ENCODE data around the gene GRK5. TPM values are rescaled to one million over a fixed set of nuclear protein-coding genes. Genes with fewer than 3 reads are reported as not detected.
"Not testable (repeated sequence)": the region's sequence is repeated elsewhere in the genome, so short reads cannot be mapped to it uniquely, and the experiment has no call there.

The GRK5 gene
- total RNA-seq, 1 donor from 2014 or later, result 93.1 TPM

GRCh38 chr10:119221201-119221600 lies 13.8 kb downstream of the GRK5 start:
- no peak for DNase-seq (ENCODE audit: extremely low read depth, low read depth, low spot score)

DNA sequence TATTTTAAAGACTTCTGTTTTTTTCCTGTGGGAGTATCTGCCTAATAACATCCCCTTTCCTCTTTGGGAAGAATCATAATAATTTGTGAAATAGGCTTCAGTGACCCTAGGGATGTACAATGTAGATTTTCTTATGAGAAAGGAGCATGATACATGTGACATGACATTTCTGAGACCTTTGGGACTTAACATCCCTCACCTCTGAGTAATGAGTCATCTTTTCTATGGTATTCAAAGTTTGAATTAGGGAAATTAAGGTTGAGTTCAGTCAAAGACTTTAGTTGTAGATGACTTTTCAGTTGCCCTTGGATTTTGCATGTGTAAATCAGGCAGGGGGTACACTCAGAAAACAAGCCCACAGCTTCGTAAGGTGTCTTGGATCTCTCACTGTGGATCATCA lies 14.3 kb downstream of the GRK5 start:
- no peak for DNase-seq (ENCODE audit: extremely low read depth, low read depth, low spot score)

DNA sequence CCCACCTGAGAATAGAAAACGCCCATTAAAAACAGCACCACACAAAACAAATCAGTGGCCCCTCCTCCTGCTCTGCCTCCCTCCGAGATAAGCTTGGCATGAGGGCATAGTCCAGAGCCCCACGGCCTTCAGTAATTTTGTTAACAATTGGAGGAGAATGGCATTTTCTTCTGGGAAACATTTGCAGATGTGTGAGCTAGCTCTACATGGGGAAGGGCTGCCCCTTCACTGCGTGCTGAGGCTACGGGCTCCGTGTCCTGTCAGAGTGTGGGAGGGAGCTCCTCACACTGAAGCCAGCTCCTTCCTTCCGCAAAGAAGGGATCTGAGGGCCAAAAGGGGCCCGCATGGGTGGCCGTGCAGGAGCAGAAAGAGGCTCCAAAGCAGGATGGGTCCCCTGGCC lies 15.2 kb downstream of the GRK5 start:
- DNase-seq (ENCODE audit: extremely low read depth, low read depth, low spot score), result no peak

DNA sequence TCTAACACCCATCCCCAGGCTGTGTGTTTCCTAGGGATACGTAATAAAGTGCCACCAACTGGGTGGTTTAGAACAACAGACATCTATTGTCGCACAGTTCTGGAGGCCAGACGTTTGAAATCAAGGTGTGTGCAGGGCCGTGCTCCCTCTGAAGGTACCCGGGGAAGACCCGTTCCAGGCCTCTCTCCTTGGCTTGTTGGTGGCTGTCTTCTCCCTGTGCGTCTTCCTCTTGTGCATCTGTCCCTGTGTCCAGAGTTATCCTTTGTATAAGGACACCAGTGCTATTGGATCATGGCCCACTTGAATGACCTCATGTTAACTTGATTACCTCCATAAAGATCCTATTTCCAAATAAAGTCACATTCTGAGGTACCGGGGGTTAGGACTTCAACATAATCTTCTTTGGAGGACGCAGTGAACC lies 15.6 kb downstream of the GRK5 start:
- DNase-seq (ENCODE audit: extremely low read depth, low read depth, low spot score), result no peak

- no peak for DNase-seq (ENCODE audit: extremely low read depth, low read depth, low spot score)
Measured at GRCh38 chr10:119225083-119225658, 17.8 kb downstream of the GRK5 start.

GRCh38 chr10:119227825-119228224 lies 20.5 kb downstream of the GRK5 start:
- no peak for DNase-seq (ENCODE audit: extremely low read depth, low read depth, low spot score)

DNA sequence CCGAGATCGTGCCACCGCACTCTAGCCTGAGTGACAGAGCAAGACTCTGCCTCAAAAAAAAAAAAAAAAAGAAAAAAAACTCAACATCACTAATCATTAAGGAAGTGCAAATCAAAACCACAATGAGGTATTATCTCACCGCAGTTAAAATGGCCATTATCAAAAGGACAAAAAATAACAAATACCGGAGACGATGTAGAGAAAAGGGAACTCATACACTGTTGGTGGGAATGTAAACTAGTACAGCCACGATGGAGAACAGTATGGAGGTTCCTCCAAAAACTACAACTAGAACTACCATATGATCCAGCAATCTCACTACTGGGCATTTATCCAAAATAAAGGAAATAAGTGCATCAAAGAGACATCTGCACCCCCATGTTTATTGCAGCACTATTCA lies 24.3 kb downstream of the GRK5 start:
- no peak for DNase-seq (ENCODE audit: extremely low read depth, low read depth, low spot score)

- not testable (repeated sequence) for DNase-seq (ENCODE audit: extremely low read depth, low read depth, low spot score)
Measured at GRCh38 chr10:119232439-119232838, 25.1 kb downstream of the GRK5 start.

- DNase-seq (ENCODE audit: extremely low read depth, low read depth, low spot score), result peak; percentile 73
Measured at GRCh38 chr10:119233123-119233820, 25.9 kb downstream of the GRK5 start.

- peak; percentile 85 for DNase-seq (ENCODE audit: extremely low read depth, low read depth, low spot score)
Measured at GRCh38 chr10:119233821-119234220, 26.4 kb downstream of the GRK5 start.

DNA sequence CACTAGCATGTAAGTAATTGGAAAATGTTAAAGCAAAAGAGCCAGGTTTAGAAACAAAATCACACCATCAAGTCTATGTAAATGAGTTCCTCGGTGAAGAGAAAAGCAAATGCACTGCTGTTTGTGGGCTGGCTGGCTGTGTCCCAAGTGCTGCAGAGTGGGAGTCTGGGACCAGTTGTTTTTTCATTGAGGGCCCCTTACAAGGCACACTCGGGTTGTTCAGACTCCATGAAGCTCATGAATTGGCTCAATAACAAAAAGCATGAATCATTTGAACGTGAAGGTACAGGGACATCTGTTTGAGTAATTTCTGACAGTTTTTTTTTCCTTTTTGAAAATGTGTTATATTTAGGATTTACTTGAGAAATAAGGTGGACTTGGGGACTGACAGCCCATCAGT lies 28.0 kb downstream of the GRK5 start:
- no peak for DNase-seq (ENCODE audit: extremely low read depth, low read depth, low spot score)

GRCh38 chr10:119237722-119238436 lies 30.5 kb downstream of the GRK5 start:
- no peak for DNase-seq (ENCODE audit: extremely low read depth, low read depth, low spot score)

DNA sequence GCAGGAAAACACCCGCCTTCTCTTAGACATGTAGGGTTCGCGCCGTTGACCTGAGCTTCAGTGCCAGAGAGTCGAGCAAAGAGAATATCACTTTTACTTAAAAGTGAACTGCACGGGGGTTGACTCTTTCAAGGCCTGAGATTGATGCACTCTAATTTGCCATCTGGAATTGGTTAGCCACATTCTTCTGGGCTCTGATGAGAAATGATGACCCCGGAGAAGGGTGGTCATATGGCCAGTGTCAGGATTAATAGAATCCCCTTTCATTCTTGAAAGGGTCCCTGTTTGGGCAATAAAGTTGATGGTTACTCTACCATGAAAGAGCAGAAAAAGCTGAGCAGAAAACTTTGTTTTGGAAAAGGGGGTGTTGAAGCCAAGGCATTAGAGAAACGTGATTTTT lies 31.2 kb downstream of the GRK5 start:
- DNase-seq (ENCODE audit: extremely low read depth, low read depth, low spot score), result no peak

DNA sequence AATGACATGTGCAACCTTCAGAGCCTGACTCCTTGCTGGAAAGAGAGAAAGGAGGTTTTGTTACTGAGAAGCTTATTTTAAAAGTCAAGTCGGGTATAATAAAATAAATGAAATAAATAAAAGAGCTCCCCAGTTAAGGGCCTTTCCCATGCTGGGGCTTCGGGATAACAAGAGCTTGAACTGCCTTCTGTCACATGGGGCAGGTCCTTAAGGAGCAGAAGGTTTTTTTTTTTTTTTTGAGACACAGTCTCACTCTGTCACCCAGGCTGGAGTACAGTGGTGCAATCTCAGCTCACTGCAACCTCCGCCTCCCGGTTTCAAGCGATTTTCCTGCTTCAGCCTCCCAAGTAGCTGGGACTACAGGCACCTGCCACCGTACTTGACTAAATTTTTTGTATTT lies 31.6 kb downstream of the GRK5 start:
- DNase-seq (ENCODE audit: extremely low read depth, low read depth, low spot score), result not testable (repeated sequence)

DNA sequence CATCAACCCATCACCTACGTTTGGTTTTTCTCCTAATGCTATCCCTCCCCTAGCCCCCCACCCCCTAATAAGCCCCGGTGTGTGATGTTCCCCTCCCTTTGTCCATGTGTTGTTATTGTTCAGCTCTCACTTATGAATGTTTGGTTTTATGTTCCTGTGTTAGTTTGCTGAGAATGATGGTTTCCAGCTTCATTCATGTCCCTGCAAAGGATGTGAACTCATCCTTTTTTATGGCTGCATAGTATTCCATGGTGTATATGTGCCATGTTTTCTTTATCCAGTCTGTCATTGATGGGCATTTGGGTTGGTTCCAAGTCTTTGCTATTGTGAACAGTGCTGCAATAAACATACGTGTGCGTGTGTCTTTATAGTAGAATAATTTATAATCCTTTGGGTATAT lies 32.3 kb downstream of the GRK5 start:
- not testable (repeated sequence) for DNase-seq (ENCODE audit: extremely low read depth, low read depth, low spot score)

DNA sequence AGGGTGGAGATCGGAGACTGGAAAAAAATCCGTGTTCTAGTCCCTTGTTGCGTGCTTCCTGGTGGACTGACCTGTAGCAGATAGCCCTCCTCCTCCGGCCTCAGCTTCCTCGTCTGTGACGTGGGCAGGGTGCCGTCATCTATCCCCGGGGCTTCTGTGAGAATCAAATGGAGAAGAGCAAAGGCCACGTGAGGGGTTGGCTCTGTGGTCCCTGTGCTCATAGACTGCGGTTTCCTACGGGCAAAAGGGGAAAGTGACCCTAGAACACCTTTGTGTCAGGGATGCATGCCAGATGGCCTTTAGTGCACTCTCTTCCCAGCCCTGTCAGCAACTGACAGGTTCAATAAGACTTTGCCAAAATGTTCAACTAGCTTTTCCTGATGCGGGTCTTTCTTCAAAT lies 33.7 kb downstream of the GRK5 start:
- DNase-seq (ENCODE audit: extremely low read depth, low read depth, low spot score), result no peak

- no peak for DNase-seq (ENCODE audit: extremely low read depth, low read depth, low spot score)
Measured at GRCh38 chr10:119242186-119242585, 34.8 kb downstream of the GRK5 start.

- no peak for DNase-seq (ENCODE audit: extremely low read depth, low read depth, low spot score)
Measured at GRCh38 chr10:119243488-119243887, 36.1 kb downstream of the GRK5 start.

- DNase-seq (ENCODE audit: extremely low read depth, low read depth, low spot score), result no peak
Measured at GRCh38 chr10:119243967-119244366, 36.6 kb downstream of the GRK5 start.

DNA sequence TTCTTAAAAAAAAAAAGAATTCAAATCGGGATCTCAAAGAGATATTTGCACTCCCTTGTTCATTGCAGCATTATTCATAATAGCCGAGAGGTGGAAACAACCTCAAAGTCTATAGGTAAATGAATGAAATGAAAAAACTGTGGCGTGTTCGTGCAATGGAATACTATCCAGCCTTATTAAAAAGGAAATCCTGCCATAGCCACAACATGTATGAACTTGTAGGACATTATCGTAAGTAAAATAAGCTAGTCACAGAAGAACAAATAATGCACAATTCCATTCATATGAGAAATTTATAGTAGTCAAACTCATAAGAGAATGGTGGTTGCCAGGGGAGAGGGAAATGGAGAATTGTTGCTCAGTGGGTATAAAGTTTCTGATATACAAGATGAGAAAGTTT lies 37.9 kb downstream of the GRK5 start:
- DNase-seq (ENCODE audit: extremely low read depth, low read depth, low spot score), result no peak

- DNase-seq (ENCODE audit: extremely low read depth, low read depth, low spot score), result no peak
Measured at GRCh38 chr10:119246862-119247549, 39.6 kb downstream of the GRK5 start.

GRCh38 chr10:119247550-119247894 lies 40.2 kb downstream of the GRK5 start:
- no peak for DNase-seq (ENCODE audit: extremely low read depth, low read depth, low spot score)
